Measurements from ENCODE around the gene FSTL4. TPM values are rescaled to one million over a fixed set of nuclear protein-coding genes. Genes with fewer than 3 reads are reported as not detected.
A peak's percentile ranks its signal among the peaks of the same experiment; 100 is the strongest.

FSTL4 gene
- total RNA-seq, 2 donors from 2014 or later, result 4.4 to 5.5 TPM

- DNase-seq, result peak; percentile 34
- H3K36me3 Mint-ChIP-seq (ENCODE audit: low read depth), result no peaks in the 10 kb centered on the region
- H3K27me3 Mint-ChIP-seq (ENCODE audit: insufficient read depth), result no peaks in the 10 kb centered on the region
- H3K4me3 Mint-ChIP-seq, result no peak overlapping the region
- Histone ChIP-seq H3K4me3 (ENCODE audit: low read length) (no peak overlapping the region), H3K4me1 (ENCODE audit: control insufficient read depth, insufficient read depth, low read length) (no peaks in the 10 kb centered on the region), H3K36me3 (ENCODE audit: control insufficient read depth, insufficient read depth, low read length) (no peaks in the 10 kb centered on the region), H3K27ac (ENCODE audit: low read depth, low read length) (no peak overlapping the region), H3K27me3 (ENCODE audit: control insufficient read depth, insufficient read depth, low read length, poor library complexity, severe bottlenecking) (no peaks in the 10 kb centered on the region), H3K9me3 (ENCODE audit: control insufficient read depth, low read length) (no peaks in the 10 kb centered on the region), H3K9ac (ENCODE audit: extremely low read depth, low read length, poor library complexity, severe bottlenecking) (no peak overlapping the region)
- H3K27ac Mint-ChIP-seq, result no peak overlapping the region
- H3K4me1 Mint-ChIP-seq, result peaks cover 6% of the 10 kb centered on the region
- no peak for TF ChIP-seq CTCF (conservative IDR thresholded peaks at IDR 0.05)
- no peaks in the 10 kb centered on the region for H3K9me3 Mint-ChIP-seq
- WGBS, 2 experiments (ENCODE audit: insufficient coverage in 1 of 2, insufficient read length in 1 of 2), result 88 to 100% methylated on average over 2 to 9 of the region's 9 CpGs
Observed at GRCh38 chr5:133401731-133402347, 210.5 kb downstream of the FSTL4 start.

GRCh38 chr5:133400831-133401351, 211.4 kb downstream of the FSTL4 start:
- H3K27me3 Mint-ChIP-seq (ENCODE audit: insufficient read depth), result no peaks in the 10 kb centered on the region
- 73 to 75% methylated on average over 4 to 10 of the region's 10 CpGs for WGBS, 2 experiments (ENCODE audit: insufficient coverage in 1 of 2, insufficient read length in 1 of 2)
- DNase-seq, result peak; percentile 67

GRCh38 chr5:133400120-133400519, 212.2 kb downstream of the FSTL4 start:
- Histone ChIP-seq H3K9ac (ENCODE audit: extremely low read depth, low read length, poor library complexity, severe bottlenecking) (no peak overlapping the region), H3K9me3 (ENCODE audit: control insufficient read depth, low read length) (no peaks in the 10 kb centered on the region), H3K27ac (ENCODE audit: low read depth, low read length) (no peak overlapping the region), H3K4me3 (ENCODE audit: low read length) (no peak overlapping the region), H3K27me3 (ENCODE audit: control insufficient read depth, insufficient read depth, low read length, poor library complexity, severe bottlenecking) (no peaks in the 10 kb centered on the region), H3K4me1 (ENCODE audit: control insufficient read depth, insufficient read depth, low read length) (no peaks in the 10 kb centered on the region), H3K36me3 (ENCODE audit: control insufficient read depth, insufficient read depth, low read length) (no peaks in the 10 kb centered on the region)
- peak; percentile 26 for DNase-seq
- Mint-ChIP-seq H3K9me3 (peaks cover 6% of the 10 kb centered on the region), H3K27me3 (ENCODE audit: insufficient read depth) (no peaks in the 10 kb centered on the region), H3K4me1 (peaks cover 8% of the 10 kb centered on the region), H3K27ac (no peak overlapping the region), H3K36me3 (ENCODE audit: low read depth) (no peaks in the 10 kb centered on the region), H3K4me3 (no peak overlapping the region)
- WGBS, 2 experiments (ENCODE audit: insufficient coverage in 1 of 2, insufficient read length in 1 of 2), result 94 to 100% methylated on average over 3 of the region's 3 CpGs
- no peak for TF ChIP-seq CTCF (conservative IDR thresholded peaks at IDR 0.05)

More at GRCh38 chr5:133400831-133401351, 211.4 kb downstream of the FSTL4 start:
- Histone ChIP-seq H3K36me3 (ENCODE audit: control insufficient read depth, insufficient read depth, low read length) (no peaks in the 10 kb centered on the region), H3K9ac (ENCODE audit: extremely low read depth, low read length, poor library complexity, severe bottlenecking) (no peak overlapping the region), H3K27me3 (ENCODE audit: control insufficient read depth, insufficient read depth, low read length, poor library complexity, severe bottlenecking) (no peaks in the 10 kb centered on the region), H3K27ac (ENCODE audit: low read depth, low read length) (no peak overlapping the region), H3K4me3 (ENCODE audit: low read length) (no peak overlapping the region), H3K4me1 (ENCODE audit: control insufficient read depth, insufficient read depth, low read length) (no peaks in the 10 kb centered on the region), H3K9me3 (ENCODE audit: control insufficient read depth, low read length) (no peaks in the 10 kb centered on the region)
- peaks cover 8% of the 10 kb centered on the region for H3K4me1 Mint-ChIP-seq
- no peaks in the 10 kb centered on the region for H3K36me3 Mint-ChIP-seq (ENCODE audit: low read depth)
- H3K9me3 Mint-ChIP-seq, result no peaks in the 10 kb centered on the region
- no peak overlapping the region for H3K27ac Mint-ChIP-seq
- H3K4me3 Mint-ChIP-seq, result no peak overlapping the region
- TF ChIP-seq CTCF (conservative IDR thresholded peaks at IDR 0.05), result no peak
